Measurements from ENCODE around the gene PTPRCAP. TPM values are rescaled to one million over a fixed set of nuclear protein-coding genes. Genes with fewer than 3 reads are reported as not detected.
A peak's percentile ranks its signal among the peaks of the same experiment; 100 is the strongest.

PTPRCAP gene
- total RNA-seq, 1 experiment from 2014 or later, result 0.27 TPM

DNA sequence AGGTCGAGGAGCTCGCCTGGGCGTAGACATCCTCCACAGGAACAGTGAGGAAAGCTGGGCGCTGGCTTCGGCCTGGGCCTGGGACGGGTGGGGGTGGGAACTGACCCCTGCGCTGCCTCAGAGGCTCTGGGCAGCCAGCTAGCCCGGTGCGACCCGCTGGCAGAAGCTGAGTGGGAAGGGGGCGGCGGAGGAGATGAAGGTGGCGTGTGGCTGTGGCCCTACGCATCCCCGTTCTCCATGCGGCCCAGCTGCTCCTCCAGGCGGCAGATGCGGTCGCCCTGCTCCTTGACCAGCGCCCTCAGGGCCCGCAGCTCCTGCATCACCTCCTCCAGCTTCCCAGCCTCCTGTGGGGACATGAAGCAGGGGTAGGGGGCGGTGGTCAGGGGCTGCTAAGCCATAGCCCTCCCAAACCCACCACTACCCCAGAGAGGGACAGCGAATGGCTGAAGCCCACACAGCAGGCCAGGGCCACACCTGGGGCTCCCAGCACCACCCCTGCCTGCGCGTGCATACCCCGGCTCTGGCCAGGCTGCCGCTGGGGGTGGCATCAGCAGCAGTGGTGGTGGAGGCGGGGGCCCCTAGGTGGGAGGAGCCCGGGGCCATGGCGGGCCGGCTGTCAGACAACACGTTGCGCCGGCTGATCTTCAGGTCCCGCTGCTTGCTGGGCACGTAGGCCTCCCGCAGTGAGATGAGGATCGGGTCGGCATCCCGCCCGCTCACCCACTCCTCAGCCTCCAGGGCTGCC is 848 bp upstream of the PTPRCAP start:
- ChIA-PET CTCF (interaction anchor here (1.1 to 2.0 kb wide), 2 partner anchors 31 to 37 kb away, joined by 3 to 6 read pairs; partner anchors contain the start of gene PPP1CA), POLR2A (interaction anchor here (0.8 kb wide), 1 partner anchor 44 kb away, joined by 4 read pairs; the partner anchor contains the start of gene AIP)
- H3K4me1 Mint-ChIP-seq (ENCODE audit: low read depth, unreplicated experiment), result no peaks in the 10 kb centered on the region
- Histone ChIP-seq H3K4me3 (ENCODE audit: low read depth, low read length) (no peak overlapping the region), H3K27me3 (replicated peaks; ENCODE audit: control insufficient read depth, insufficient read depth, low read length) (no peaks in the 10 kb centered on the region), H3K36me3 (ENCODE audit: control insufficient read depth, insufficient read depth, low read length) (peaks cover 28% of the 10 kb centered on the region), H3K4me1 (peaks cover 12% of the 10 kb centered on the region; the same call in 1 of the 2 replicates), H3K9me3 (no peaks in the 10 kb centered on the region)
- DNase-seq, result no peak
- H3K36me3 Mint-ChIP-seq (ENCODE audit: insufficient read depth, unreplicated experiment), result peaks cover 87% of the 10 kb centered on the region
- no peak overlapping the region for H3K4me3 Mint-ChIP-seq (ENCODE audit: unreplicated experiment)
- TF ChIP-seq, protein P1, sequence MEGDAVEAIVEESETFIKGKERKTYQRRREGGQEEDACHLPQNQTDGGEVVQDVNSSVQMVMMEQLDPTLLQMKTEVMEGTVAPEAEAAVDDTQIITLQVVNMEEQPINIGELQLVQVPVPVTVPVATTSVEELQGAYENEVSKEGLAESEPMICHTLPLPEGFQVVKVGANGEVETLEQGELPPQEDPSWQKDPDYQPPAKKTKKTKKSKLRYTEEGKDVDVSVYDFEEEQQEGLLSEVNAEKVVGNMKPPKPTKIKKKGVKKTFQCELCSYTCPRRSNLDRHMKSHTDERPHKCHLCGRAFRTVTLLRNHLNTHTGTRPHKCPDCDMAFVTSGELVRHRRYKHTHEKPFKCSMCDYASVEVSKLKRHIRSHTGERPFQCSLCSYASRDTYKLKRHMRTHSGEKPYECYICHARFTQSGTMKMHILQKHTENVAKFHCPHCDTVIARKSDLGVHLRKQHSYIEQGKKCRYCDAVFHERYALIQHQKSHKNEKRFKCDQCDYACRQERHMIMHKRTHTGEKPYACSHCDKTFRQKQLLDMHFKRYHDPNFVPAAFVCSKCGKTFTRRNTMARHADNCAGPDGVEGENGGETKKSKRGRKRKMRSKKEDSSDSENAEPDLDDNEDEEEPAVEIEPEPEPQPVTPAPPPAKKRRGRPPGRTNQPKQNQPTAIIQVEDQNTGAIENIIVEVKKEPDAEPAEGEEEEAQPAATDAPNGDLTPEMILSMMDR (IDR thresholded peaks at IDR 0.05; ENCODE audit: insufficient read depth in 1 of 2, low read depth in 1 of 2, low read length in 1 of 2, severe bottlenecking in 1 of 2, unreplicated experiment in 1 of 2), result no peak
- intact Hi-C loops (cut with micrococcal nuclease; ENCODE audit: unreplicated experiment), result no loop called here
- no peaks in the 10 kb centered on the region for H3K9me3 Mint-ChIP-seq (ENCODE audit: unreplicated experiment)
- H3K27me3 Mint-ChIP-seq (ENCODE audit: insufficient read depth, unreplicated experiment), result no peaks in the 10 kb centered on the region
- H3K27ac Mint-ChIP-seq (ENCODE audit: unreplicated experiment), result peak overlapping the region; percentile 9
- TSS peak; percentile 6 for BruUV-seq (replicated peaks)

- BruUV-seq (replicated peaks), result no TSS peak
- CTCF ChIA-PET, result interaction anchor here (2.0 kb wide), 1 partner anchor 36 kb away, joined by 6 read pairs; the partner anchor contains the start of gene PPP1CA
Measured at GRCh38 chr11:67437809-67438157, 301 bp upstream of the PTPRCAP start.

GRCh38 chr11:67436459-67437081 is 912 bp downstream of the PTPRCAP start:
- no peaks in the 10 kb centered on the region for H3K9me3 ChIP-seq
- peak in 1 of 2 experiments; percentile 55 for DNase-seq
- Mint-ChIP-seq H3K4me3 (ENCODE audit: unreplicated experiment) (no peak overlapping the region), H3K36me3 (ENCODE audit: insufficient read depth, unreplicated experiment) (peaks cover 83% of the 10 kb centered on the region), H3K27me3 (ENCODE audit: insufficient read depth, unreplicated experiment) (no peaks in the 10 kb centered on the region), H3K27ac (ENCODE audit: unreplicated experiment) (peak overlapping the region; percentile 45), H3K4me1 (ENCODE audit: low read depth, unreplicated experiment) (no peaks in the 10 kb centered on the region), H3K9me3 (ENCODE audit: unreplicated experiment) (no peaks in the 10 kb centered on the region)
- no peaks in the 10 kb centered on the region for H3K27me3 ChIP-seq (replicated peaks; ENCODE audit: control insufficient read depth, insufficient read depth, low read length)
- intact Hi-C loops (cut with micrococcal nuclease; ENCODE audit: unreplicated experiment), result no loop called here
- peaks cover 24% of the 10 kb centered on the region for H3K36me3 ChIP-seq (ENCODE audit: control insufficient read depth, insufficient read depth, low read length)
- no peak overlapping the region for H3K4me3 ChIP-seq (ENCODE audit: low read depth, low read length)
- TF ChIP-seq, protein P1 (IDR thresholded peaks at IDR 0.05; ENCODE audit: insufficient read depth in 1 of 2, low read depth in 1 of 2, low read length in 1 of 2, severe bottlenecking in 1 of 2, unreplicated experiment in 1 of 2), result no peak
- ChIA-PET POLR2A (interaction anchor here (1.0 to 1.2 kb wide), 2 partner anchors 29 to 36 kb away, joined by 3 to 11 read pairs; no protein-coding TSS in a partner anchor), CTCF (no interaction called here)
- H3K4me1 ChIP-seq, result no peaks in the 10 kb centered on the region
- no TSS peak for BruUV-seq (replicated peaks)

More at GRCh38 chr11:67437809-67438157, 301 bp upstream of the PTPRCAP start:
- POLR2A ChIA-PET, result no interaction called here
- H3K4me3 Mint-ChIP-seq (ENCODE audit: unreplicated experiment), result no peak overlapping the region
- H3K27ac Mint-ChIP-seq (ENCODE audit: unreplicated experiment), result peak overlapping the region; percentile 9
- intact Hi-C loops (cut with micrococcal nuclease; ENCODE audit: unreplicated experiment), result no loop called here
- Histone ChIP-seq H3K4me3 (ENCODE audit: low read depth, low read length) (no peak overlapping the region), H3K27me3 (replicated peaks; ENCODE audit: control insufficient read depth, insufficient read depth, low read length) (no peaks in the 10 kb centered on the region), H3K4me1 (peaks cover 10% of the 10 kb centered on the region; the same call in 1 of the 2 replicates), H3K36me3 (ENCODE audit: control insufficient read depth, insufficient read depth, low read length) (peaks cover 29% of the 10 kb centered on the region), H3K9me3 (no peaks in the 10 kb centered on the region)
- no peaks in the 10 kb centered on the region for H3K27me3 Mint-ChIP-seq (ENCODE audit: insufficient read depth, unreplicated experiment)
- H3K4me1 Mint-ChIP-seq (ENCODE audit: low read depth, unreplicated experiment), result no peaks in the 10 kb centered on the region
- H3K9me3 Mint-ChIP-seq (ENCODE audit: unreplicated experiment), result no peaks in the 10 kb centered on the region
- TF ChIP-seq, protein P1 (IDR thresholded peaks at IDR 0.05; ENCODE audit: insufficient read depth in 1 of 2, low read depth in 1 of 2, low read length in 1 of 2, severe bottlenecking in 1 of 2, unreplicated experiment in 1 of 2), result no peak
- DNase-seq, result no peak
- H3K36me3 Mint-ChIP-seq (ENCODE audit: insufficient read depth, unreplicated experiment), result peaks cover 83% of the 10 kb centered on the region
